Omental fat pad (tissue), 4 donors: ENCODE results near the gene UBTD1. TPM values are rescaled to one million over a fixed set of nuclear protein-coding genes. Genes with fewer than 3 reads are reported as not detected.

ENCODE experiments used
- ATAC-seq: fragments of 150-250 bp; one replicate; pipeline ENCODE4 v1.9.1; 2016; ENCODE audit warnings: mild to moderate bottlenecking, moderate library complexity; ENCODE audit not compliant: low FRiP score
- DNase-seq: peaks from one replicate; pipeline ENCODE4 v3.0.0-alpha.2; 2019; ENCODE audit warnings: low spot score
- CTCF ChIP-seq, 3 donors: fragments of 450-650 bp; IDR thresholded peaks; one replicate each; pipeline ENCODE4 v1.5.1; 2016 to 2017; ENCODE audit warnings: antibody characterized with exemption in 3 of 3, mild to moderate bottlenecking in 3 of 3, moderate library complexity in 2 of 3
- total RNA-seq, 4 donors: library from RNA; depleted of rRNA; stranded (reverse); fragments of >200 nt; gene quantifications; one replicate each; pipeline ENCODE4 v1.1.0, GENCODE V29; 2016

Gene UBTD1
- total RNA-seq, 4 donors from 2014 or later = 15.6 to 22.8 (median 19.2) TPM

GRCh38 chr10:97580421-97581367 lies 82.0 kb downstream of the UBTD1 start:
- no peak for TF ChIP-seq CTCF (IDR thresholded peaks at IDR 0.05)
- DNase-seq = no peak
- no peak for ATAC-seq

GRCh38 chr10:97582169-97582568 lies 83.4 kb downstream of the UBTD1 start:
- TF ChIP-seq CTCF (IDR thresholded peaks at IDR 0.05) = no peak
- DNase-seq (no peak), ATAC-seq (no peak)

GRCh38 chr10:97583476-97583875 lies 84.8 kb downstream of the UBTD1 start:
- TF ChIP-seq CTCF (IDR thresholded peaks at IDR 0.05) = no peak
- ATAC-seq = no peak

GRCh38 chr10:97584060-97584797 lies 85.5 kb downstream of the UBTD1 start, which contains the start of gene HOGA1:
TSS of gene HOGA1 (plus strand) at chr10:97584389. CDS start at chr10:97584704, 315 bp downstream.
- DNase-seq (no peak), ATAC-seq (peak; percentile 92)
- TF ChIP-seq CTCF (IDR thresholded peaks at IDR 0.05) = no peak

More at GRCh38 chr10:97583476-97583875, 84.8 kb downstream of the UBTD1 start:
- no peak for DNase-seq

- ATAC-seq (no peak), DNase-seq (no peak)
- no peak for TF ChIP-seq CTCF (IDR thresholded peaks at IDR 0.05)
Observed at GRCh38 chr10:97584798-97585438, 86.2 kb downstream of the UBTD1 start.

GRCh38 chr10:97585439-97585811 lies 86.7 kb downstream of the UBTD1 start:
- no peak for TF ChIP-seq CTCF (IDR thresholded peaks at IDR 0.05)
- DNase-seq (no peak), ATAC-seq (no peak)
